Measurements from ENCODE around the gene COL9A1.
"Not testable (repeated sequence)": the region's sequence is repeated elsewhere in the genome, so short reads cannot be mapped to it uniquely, and the experiment has no call there.

COL9A1 gene

GRCh38 chr6:70303034-70303525 lies at the start of gene COL9A1:
Gene COL9A1, minus strand, starts transcription at chr6:70303084. Its CDS starts 160 bp downstream, at chr6:70302924.
- in situ Hi-C loops (cut with HindIII; ENCODE audit: low pct_ligation_motif_present, low pct_unique_long_range_greater_than_20kb, low sequenced_read_pairs), result no loop called here

GRCh38 chr6:70351461-70351860 lies 48.6 kb upstream of the COL9A1 start:
- no peak for DNase-seq
- in situ Hi-C loops (cut with HindIII; ENCODE audit: low pct_ligation_motif_present, low pct_unique_long_range_greater_than_20kb, low sequenced_read_pairs), result no loop called here

More at GRCh38 chr6:70303034-70303525, at the start of gene COL9A1:
- no peak for DNase-seq

- no peak for DNase-seq
- in situ Hi-C loops (cut with HindIII; ENCODE audit: low pct_ligation_motif_present, low pct_unique_long_range_greater_than_20kb, low sequenced_read_pairs), result no loop called here
Measured at GRCh38 chr6:70345619-70346018, 42.7 kb upstream of the COL9A1 start.

DNA sequence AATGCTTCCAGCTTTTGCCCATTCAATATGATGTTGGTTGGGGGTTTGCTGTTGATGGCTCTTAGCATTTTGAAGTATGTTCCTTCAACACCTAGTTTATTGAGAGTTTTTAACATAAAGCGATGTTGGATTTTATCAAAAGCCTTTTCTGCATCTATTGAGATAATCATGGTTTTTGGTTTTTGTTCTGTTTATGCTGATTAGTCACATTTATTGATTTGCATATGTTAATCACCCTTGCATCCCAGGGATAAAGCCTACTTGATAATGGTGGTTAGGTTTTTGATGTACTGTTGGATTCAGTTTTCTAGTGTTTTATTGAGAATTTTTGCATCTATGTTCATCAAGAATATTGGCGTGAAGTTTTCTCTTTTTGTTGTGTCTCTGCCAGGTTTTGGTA lies 40.4 kb upstream of the COL9A1 start:
- in situ Hi-C loops (cut with HindIII; ENCODE audit: low pct_ligation_motif_present, low pct_unique_long_range_greater_than_20kb, low sequenced_read_pairs), result no loop called here
- DNase-seq, result no peak

DNA sequence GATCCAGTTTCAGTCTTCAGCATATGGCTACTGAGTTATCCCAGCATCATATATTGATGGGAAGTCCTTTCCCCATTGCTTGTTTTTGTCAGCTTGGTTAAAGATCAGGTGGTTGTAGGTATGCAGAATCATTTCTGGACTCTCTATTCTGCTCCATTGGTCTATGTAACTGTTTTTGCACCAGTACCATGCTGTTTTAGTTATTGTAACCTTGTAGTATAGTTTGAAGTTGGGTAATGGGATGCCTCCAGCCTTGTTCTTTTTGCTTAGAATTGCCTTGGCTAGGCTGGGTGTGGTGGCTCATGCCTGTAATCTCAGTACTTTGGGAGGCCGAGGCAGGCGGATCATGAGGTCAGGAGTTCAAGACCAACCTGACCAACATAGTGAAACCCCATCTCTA lies 36.9 kb upstream of the COL9A1 start:
- not testable (repeated sequence) for DNase-seq

GRCh38 chr6:70338775-70339174 lies 35.9 kb upstream of the COL9A1 start:
- in situ Hi-C loops (cut with HindIII; ENCODE audit: low pct_ligation_motif_present, low pct_unique_long_range_greater_than_20kb, low sequenced_read_pairs), result no loop called here
- no peak for DNase-seq

More for the DNA sequence above, 36.9 kb upstream of the COL9A1 start:
- in situ Hi-C loops (cut with HindIII; ENCODE audit: low pct_ligation_motif_present, low pct_unique_long_range_greater_than_20kb, low sequenced_read_pairs), result not testable (repeated sequence)

DNA sequence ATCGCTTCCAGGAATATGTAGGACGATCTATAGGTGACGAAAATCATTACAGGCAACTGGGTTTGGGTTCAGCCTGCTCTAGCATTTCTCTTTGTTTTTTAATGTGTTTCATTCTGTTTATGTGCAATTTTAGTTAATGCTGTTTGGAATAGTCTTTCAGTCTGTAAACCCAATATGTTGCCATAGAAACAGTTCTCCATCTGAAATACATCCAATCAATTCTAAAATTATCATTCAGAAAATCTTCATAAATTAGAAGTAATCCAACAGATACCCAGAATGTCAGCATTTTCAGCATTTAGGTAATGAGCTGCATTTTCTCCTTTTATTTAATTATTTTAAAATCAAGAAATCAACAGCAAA lies 34.8 kb upstream of the COL9A1 start:
- in situ Hi-C loops (cut with HindIII; ENCODE audit: low pct_ligation_motif_present, low pct_unique_long_range_greater_than_20kb, low sequenced_read_pairs), result no loop called here
- DNase-seq, result no peak

DNA sequence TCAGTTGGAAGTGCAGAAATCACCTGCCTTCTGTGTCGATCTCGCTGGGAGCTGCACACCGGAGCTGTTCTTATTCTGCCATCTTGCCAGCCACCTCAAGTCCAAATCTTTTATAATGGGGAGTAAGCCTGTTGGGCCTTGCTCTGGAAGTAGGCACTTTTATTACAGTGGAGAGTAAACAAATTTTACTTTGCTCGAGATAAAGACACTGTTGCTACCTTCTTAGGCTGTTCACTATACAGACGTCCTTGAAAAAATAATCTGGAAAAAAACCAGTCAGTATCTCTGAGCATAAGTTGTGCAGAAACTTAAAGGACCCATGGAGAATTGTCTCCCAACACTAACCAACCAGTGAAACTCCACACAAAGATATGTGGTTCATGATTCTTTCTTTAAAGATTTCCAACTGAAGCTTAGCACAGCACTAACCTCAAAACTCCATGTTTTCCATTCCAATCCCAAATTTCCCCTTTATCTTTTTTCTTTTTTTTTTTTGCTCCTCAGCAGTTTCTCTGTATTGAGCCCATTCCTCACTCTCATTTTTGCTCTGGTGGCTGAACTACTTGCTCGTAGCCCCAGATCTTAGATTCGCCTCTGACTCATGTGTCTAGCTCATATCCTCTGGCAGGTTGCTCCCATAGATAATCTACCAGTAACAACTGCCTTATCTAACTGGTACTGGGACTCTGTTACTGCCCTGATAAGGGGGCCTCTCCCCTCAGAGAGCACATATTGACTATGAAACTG lies 34.3 kb upstream of the COL9A1 start:
- DNase-seq, result no peak
- in situ Hi-C loops (cut with HindIII; ENCODE audit: low pct_ligation_motif_present, low pct_unique_long_range_greater_than_20kb, low sequenced_read_pairs), result no loop called here

DNA sequence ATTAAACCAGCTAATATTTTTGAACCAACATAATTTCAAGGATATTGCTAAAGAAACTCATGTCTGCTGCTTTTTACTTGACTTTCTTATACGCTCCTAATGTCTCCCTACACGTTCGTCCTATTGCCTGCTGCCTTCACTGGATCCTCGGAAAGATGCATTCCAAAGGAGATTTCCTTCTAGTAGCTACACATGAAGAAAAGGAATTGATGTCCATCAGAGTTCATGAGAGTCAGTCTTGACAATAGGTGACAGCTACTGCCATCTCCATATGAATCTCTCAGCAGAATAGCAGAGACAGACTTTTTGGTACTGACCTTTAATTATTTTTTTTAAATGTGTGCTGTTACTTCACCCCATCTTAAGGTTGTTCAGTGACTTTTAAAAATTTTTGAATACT lies 24.2 kb upstream of the COL9A1 start:
- DNase-seq, result no peak
- in situ Hi-C loops (cut with HindIII; ENCODE audit: low pct_ligation_motif_present, low pct_unique_long_range_greater_than_20kb, low sequenced_read_pairs), result no loop called here

- in situ Hi-C loops (cut with HindIII; ENCODE audit: low pct_ligation_motif_present, low pct_unique_long_range_greater_than_20kb, low sequenced_read_pairs), result no loop called here
- no peak for DNase-seq
Measured at GRCh38 chr6:70325009-70325408, 22.1 kb upstream of the COL9A1 start.

DNA sequence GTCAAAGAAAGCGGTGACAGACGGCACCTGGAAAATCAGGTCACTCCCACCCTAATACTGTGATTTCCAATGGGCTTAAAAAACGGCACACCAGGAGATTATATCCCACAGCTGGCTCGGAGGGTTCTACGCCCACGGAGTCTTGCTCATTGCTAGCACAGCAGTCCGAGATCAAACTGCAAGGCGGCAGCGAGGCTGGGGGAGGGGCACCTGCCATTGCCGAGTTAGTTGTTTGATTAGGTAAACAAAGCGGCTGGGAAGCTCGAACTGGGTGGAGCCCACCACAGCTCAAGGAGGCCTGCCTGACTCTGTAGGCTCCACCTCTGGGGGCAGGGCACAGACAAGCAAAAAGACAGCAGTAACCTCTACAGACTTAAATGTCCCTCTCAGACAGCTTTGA lies 14.9 kb upstream of the COL9A1 start:
- DNase-seq; in situ Hi-C loops (cut with HindIII; ENCODE audit: low pct_ligation_motif_present, low pct_unique_long_range_greater_than_20kb, low sequenced_read_pairs): not testable (repeated sequence)

GRCh38 chr6:70315079-70315751 lies 12.3 kb upstream of the COL9A1 start:
- DNase-seq, result no peak
- in situ Hi-C loops (cut with HindIII; ENCODE audit: low pct_ligation_motif_present, low pct_unique_long_range_greater_than_20kb, low sequenced_read_pairs), result no loop called here

GRCh38 chr6:70314296-70314695 lies 11.4 kb upstream of the COL9A1 start:
- in situ Hi-C loops (cut with HindIII; ENCODE audit: low pct_ligation_motif_present, low pct_unique_long_range_greater_than_20kb, low sequenced_read_pairs), result no loop called here
- no peak for DNase-seq

GRCh38 chr6:70312165-70312745 lies 9.4 kb upstream of the COL9A1 start:
- in situ Hi-C loops (cut with HindIII; ENCODE audit: low pct_ligation_motif_present, low pct_unique_long_range_greater_than_20kb, low sequenced_read_pairs), result no loop called here
- DNase-seq, result peak; percentile 91

- in situ Hi-C loops (cut with HindIII; ENCODE audit: low pct_ligation_motif_present, low pct_unique_long_range_greater_than_20kb, low sequenced_read_pairs), result no loop called here
- peak; percentile 62 for DNase-seq
Measured at GRCh38 chr6:70310063-70310694, 7.3 kb upstream of the COL9A1 start.

DNA sequence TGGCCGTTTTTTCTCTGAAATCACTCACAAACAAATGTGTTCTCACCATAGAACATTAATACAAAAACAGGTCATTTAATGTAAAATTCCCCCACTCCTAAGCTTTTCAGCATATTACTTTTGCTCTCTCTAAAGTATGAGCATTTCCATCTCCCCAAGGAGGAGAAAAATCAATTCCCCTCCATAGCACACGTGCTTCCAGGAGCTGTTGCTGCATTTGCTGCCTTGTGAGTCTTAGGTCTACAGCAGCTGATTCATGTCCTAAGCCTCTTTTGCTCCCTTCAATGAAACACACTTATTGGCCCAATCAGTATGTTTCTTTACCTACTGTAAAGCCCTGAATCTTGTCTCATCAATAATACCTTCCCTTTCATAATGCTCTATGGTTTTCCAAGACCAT lies 6.4 kb upstream of the COL9A1 start:
- in situ Hi-C loops (cut with HindIII; ENCODE audit: low pct_ligation_motif_present, low pct_unique_long_range_greater_than_20kb, low sequenced_read_pairs), result no loop called here
- DNase-seq, result no peak

DNA sequence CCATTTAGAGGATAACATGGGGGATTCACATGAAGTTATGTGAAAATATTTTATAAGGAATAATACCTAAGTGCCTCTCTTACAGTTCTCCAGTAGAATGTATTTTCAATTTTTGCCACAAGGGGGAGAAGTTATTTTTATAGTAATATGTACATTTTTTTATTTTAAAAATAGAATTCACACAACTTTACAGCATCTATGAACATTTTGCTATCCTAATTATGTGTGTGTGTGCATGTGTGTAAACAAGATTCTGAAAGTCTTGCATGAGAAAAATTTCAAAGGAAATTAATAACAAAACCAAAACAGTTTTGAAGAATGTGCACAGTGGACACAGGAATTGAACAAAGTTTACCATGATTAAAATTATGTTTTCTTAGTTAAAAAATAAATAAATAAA lies 5.3 kb upstream of the COL9A1 start:
- DNase-seq; in situ Hi-C loops (cut with HindIII; ENCODE audit: low pct_ligation_motif_present, low pct_unique_long_range_greater_than_20kb, low sequenced_read_pairs): not testable (repeated sequence)

DNA sequence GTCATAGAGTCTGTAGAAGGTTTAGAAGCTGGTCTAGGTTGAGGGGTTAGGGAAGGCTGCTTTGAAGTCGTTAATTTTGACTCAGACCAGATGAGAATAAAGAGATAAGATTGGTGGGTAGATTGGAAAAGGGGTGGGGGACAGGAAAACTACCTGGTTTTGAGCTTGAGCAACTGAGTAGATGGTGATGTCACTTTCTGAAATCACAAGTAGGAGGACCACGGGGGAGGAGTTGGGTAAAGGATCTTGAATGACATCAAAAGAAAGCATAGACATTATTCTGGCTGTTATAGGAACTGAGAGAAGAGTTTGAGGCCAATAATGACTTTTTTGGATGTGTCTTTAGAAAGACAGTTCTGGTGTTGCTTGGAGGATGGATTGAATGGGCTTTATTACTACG lies 4.1 kb upstream of the COL9A1 start:
- in situ Hi-C loops (cut with HindIII; ENCODE audit: low pct_ligation_motif_present, low pct_unique_long_range_greater_than_20kb, low sequenced_read_pairs), result no loop called here
- no peak for DNase-seq

- no peak for DNase-seq
- in situ Hi-C loops (cut with HindIII; ENCODE audit: low pct_ligation_motif_present, low pct_unique_long_range_greater_than_20kb, low sequenced_read_pairs), result no loop called here
Measured at GRCh38 chr6:70304616-70305015, 1.7 kb upstream of the COL9A1 start.
